SK-N-DZ (cell line): ENCODE data around the gene NFKB2.
A peak's percentile ranks its signal among the peaks of the same experiment; 100 is the strongest.

Experiments
- DNase-seq: peaks from one replicate; pipeline ENCODE4 v3.0.0-alpha.2; 2015; ENCODE audit warnings: low spot score

The NFKB2 gene

GRCh38 chr10:102422545-102423129 lies 27.1 kb downstream of the NFKB2 start:
- peak; percentile 66 for DNase-seq

GRCh38 chr10:102423372-102423968 lies 28.0 kb downstream of the NFKB2 start:
- no peak for DNase-seq

- DNase-seq = no peak
These were observed 28.6 kb downstream of the NFKB2 start for GRCh38 chr10:102424145-102424544.

GRCh38 chr10:102424916-102425315 lies 29.4 kb downstream of the NFKB2 start:
- DNase-seq = no peak

GRCh38 chr10:102425444-102425843 lies 29.9 kb downstream of the NFKB2 start:
- no peak for DNase-seq

- DNase-seq = no peak
These were observed 31.3 kb downstream of the NFKB2 start for GRCh38 chr10:102426803-102427287.

- DNase-seq = no peak
These were observed 34.0 kb downstream of the NFKB2 start for GRCh38 chr10:102429468-102429867.

- DNase-seq = peak; percentile 68
These were observed 36.1 kb downstream of the NFKB2 start for GRCh38 chr10:102431452-102432124.

- peak; percentile 97 for DNase-seq
These were observed 36.9 kb downstream of the NFKB2 start, which contains the start of gene CUEDC2 for GRCh38 chr10:102432162-102432950. CUEDC2 (minus strand) TSS chr10:102432574; CDS start chr10:102425188, 7,386 bp downstream.

GRCh38 chr10:102433619-102434046 lies 38.1 kb downstream of the NFKB2 start:
- DNase-seq = no peak

GRCh38 chr10:102434394-102435132 lies 39.1 kb downstream of the NFKB2 start:
- DNase-seq = no peak

- no peak for DNase-seq
These were observed 39.6 kb downstream of the NFKB2 start for GRCh38 chr10:102435133-102435497.

- DNase-seq = no peak
These were observed 40.2 kb downstream of the NFKB2 start for GRCh38 chr10:102435529-102436233.

- DNase-seq = no peak
These were observed 40.8 kb downstream of the NFKB2 start for GRCh38 chr10:102436312-102436711.

GRCh38 chr10:102437515-102437914 lies 42.0 kb downstream of the NFKB2 start:
- no peak for DNase-seq

- no peak for DNase-seq
These were observed 42.9 kb downstream of the NFKB2 start for GRCh38 chr10:102438374-102438773.

GRCh38 chr10:102444851-102445250 lies 49.3 kb downstream of the NFKB2 start:
- DNase-seq = no peak

- DNase-seq = peak; percentile 65
These were observed 54.0 kb downstream of the NFKB2 start for GRCh38 chr10:102449321-102450123.

GRCh38 chr10:102450124-102450373 lies 54.5 kb downstream of the NFKB2 start:
- no peak for DNase-seq
